Stimulated activated CD8-positive, alpha-beta memory T cell treated with anti-CD3 and anti-CD28 coated beads, Interleukin-7, amount 100 ng/mL, for 1 hour (primary cell): ENCODE results near the gene EIF3CL.
"Not testable (repeated sequence)": the region's sequence is repeated elsewhere in the genome, so short reads cannot be mapped to it uniquely, and the experiment has no call there.

Experiments
- DNase-seq, 2 donors: peaks; one replicate each; pipeline ENCODE4 v3.0.0-alpha.2; 2020; ENCODE audit warnings: low read depth in 2 of 2

Gene EIF3CL

GRCh38 chr16:28403220-28404072 is at the start of gene EIF3CL:
TSS of gene EIF3CL (minus strand) at chr16:28403841. CDS start at chr16:28403618, 223 bp downstream.
- DNase-seq = not testable (repeated sequence)

GRCh38 chr16:28447081-28447480 is 43.4 kb upstream of the EIF3CL start:
- not testable (repeated sequence) for DNase-seq

- not testable (repeated sequence) for DNase-seq
Observed at GRCh38 chr16:28446388-28446787, 42.7 kb upstream of the EIF3CL start.

- not testable (repeated sequence) for DNase-seq
Observed at GRCh38 chr16:28443943-28444342, 40.3 kb upstream of the EIF3CL start.

GRCh38 chr16:28438899-28439298 is 35.3 kb upstream of the EIF3CL start:
- not testable (repeated sequence) for DNase-seq

GRCh38 chr16:28435340-28435739 is 31.7 kb upstream of the EIF3CL start:
- not testable (repeated sequence) for DNase-seq

GRCh38 chr16:28426060-28426680 is 22.5 kb upstream of the EIF3CL start:
- DNase-seq = not testable (repeated sequence)

- not testable (repeated sequence) for DNase-seq
Observed at GRCh38 chr16:28421071-28421750, 17.6 kb upstream of the EIF3CL start.

- not testable (repeated sequence) for DNase-seq
Observed at GRCh38 chr16:28417033-28417432, 13.4 kb upstream of the EIF3CL start.

GRCh38 chr16:28414530-28414929 is 10.9 kb upstream of the EIF3CL start:
- DNase-seq = not testable (repeated sequence)

- not testable (repeated sequence) for DNase-seq
Observed at GRCh38 chr16:28413585-28413984, 9.9 kb upstream of the EIF3CL start.

- not testable (repeated sequence) for DNase-seq
Observed at GRCh38 chr16:28392054-28392453, 11.6 kb downstream of the EIF3CL start.

GRCh38 chr16:28382177-28382867 is 21.3 kb downstream of the EIF3CL start:
- not testable (repeated sequence) for DNase-seq

GRCh38 chr16:28377822-28378221 is 25.8 kb downstream of the EIF3CL start:
- not testable (repeated sequence) for DNase-seq

- DNase-seq = not testable (repeated sequence)
Observed at GRCh38 chr16:28377108-28377625, 26.5 kb downstream of the EIF3CL start.

- DNase-seq = not testable (repeated sequence)
Observed at GRCh38 chr16:28375115-28375514, 28.5 kb downstream of the EIF3CL start.

GRCh38 chr16:28374281-28374680 is 29.4 kb downstream of the EIF3CL start:
- not testable (repeated sequence) for DNase-seq

- not testable (repeated sequence) for DNase-seq
Observed at GRCh38 chr16:28367926-28368325, 35.7 kb downstream of the EIF3CL start.

- DNase-seq = not testable (repeated sequence)
Observed at GRCh38 chr16:28364268-28365173, 39.1 kb downstream of the EIF3CL start.

- not testable (repeated sequence) for DNase-seq
Observed at GRCh38 chr16:28363408-28363807, 40.2 kb downstream of the EIF3CL start, which contains the start of gene NPIPB6. TSS of gene NPIPB6 (minus strand) at chr16:28363508. CDS start at chr16:28362822, 686 bp downstream.
